GM12872 (cell line): ENCODE data around the gene ZNF518A.

ENCODE experiments used
- TF ChIP-seq, protein P1 (sequence below): IDR thresholded peaks from 3 replicates; pipeline ENCODE4 v1.5.1; 2011; ENCODE audit warnings: low read depth, mild to moderate bottlenecking, low read length, moderate library complexity; ENCODE audit not compliant: insufficient read depth

ZNF518A gene

GRCh38 chr10:96137567-96137966 is 7.5 kb downstream of the ZNF518A start:
- TF ChIP-seq, protein P1, sequence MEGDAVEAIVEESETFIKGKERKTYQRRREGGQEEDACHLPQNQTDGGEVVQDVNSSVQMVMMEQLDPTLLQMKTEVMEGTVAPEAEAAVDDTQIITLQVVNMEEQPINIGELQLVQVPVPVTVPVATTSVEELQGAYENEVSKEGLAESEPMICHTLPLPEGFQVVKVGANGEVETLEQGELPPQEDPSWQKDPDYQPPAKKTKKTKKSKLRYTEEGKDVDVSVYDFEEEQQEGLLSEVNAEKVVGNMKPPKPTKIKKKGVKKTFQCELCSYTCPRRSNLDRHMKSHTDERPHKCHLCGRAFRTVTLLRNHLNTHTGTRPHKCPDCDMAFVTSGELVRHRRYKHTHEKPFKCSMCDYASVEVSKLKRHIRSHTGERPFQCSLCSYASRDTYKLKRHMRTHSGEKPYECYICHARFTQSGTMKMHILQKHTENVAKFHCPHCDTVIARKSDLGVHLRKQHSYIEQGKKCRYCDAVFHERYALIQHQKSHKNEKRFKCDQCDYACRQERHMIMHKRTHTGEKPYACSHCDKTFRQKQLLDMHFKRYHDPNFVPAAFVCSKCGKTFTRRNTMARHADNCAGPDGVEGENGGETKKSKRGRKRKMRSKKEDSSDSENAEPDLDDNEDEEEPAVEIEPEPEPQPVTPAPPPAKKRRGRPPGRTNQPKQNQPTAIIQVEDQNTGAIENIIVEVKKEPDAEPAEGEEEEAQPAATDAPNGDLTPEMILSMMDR: no peak

DNA sequence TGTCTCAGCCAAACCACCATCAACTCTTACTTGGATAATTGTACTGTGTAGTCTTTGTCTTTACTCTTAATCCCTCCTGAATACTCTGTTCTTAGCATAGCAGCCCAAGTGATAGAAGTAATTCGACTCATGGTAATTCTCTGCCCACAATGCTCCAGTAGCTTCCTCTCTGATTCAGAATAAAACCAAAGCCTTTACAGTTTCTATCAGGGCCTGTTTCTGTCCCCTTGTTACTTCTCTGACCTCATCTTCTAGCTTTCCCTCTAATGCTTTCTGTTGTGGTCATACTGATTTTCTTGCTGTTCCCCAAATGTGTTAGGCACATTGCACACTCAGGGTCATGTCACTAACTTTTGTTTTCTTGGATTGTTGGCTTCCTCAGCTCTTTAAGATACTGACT is 8.0 kb downstream of the ZNF518A start:
- TF ChIP-seq, protein P1: no peak

GRCh38 chr10:96152437-96152836 is 22.3 kb downstream of the ZNF518A start:
- TF ChIP-seq, protein P1: no peak

DNA sequence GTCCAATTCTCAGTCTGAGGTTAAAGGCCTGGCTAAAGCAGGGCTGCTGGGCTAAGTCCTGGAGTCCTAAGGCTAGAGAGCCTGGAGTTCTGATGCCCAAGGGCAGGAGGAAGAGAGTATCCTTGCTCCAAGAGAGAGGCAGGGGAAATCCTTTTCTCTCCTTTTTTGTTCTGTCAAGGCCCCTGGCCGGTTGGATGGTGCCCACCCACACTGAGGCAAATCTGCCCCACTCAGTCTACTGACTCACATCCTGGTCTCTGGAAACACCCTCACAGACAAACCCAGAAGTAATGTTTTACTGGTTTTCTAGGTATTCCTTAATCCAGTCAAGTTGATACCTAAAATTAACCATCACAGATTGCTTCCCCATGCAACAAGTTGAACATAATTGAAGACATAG is 23.0 kb downstream of the ZNF518A start:
- TF ChIP-seq, protein P1: no peak

- TF ChIP-seq, protein P1: no peak
These were observed 35.6 kb downstream of the ZNF518A start for GRCh38 chr10:96165726-96166125.

GRCh38 chr10:96168546-96168945 is 38.4 kb downstream of the ZNF518A start:
- TF ChIP-seq, protein P1: no peak

GRCh38 chr10:96170230-96170629 is 40.1 kb downstream of the ZNF518A start:
- TF ChIP-seq, protein P1: no peak

DNA sequence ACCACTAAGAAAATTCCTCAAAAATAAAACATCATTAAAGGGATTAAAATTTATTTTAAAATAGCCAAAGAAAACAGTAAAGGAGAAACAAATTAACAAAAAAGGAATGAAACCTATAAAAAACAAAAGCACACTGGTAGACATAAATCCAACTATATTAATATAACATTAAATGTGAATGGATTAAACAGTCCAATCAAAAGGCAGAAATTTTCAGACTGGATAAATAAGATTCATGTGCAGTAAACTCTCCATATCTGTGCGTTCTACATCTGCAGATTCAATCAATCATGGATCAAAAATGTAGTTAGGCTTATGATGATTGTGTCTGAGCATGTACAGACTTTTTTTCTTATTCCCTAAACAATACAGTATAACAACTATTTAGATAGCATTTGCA is 42.6 kb downstream of the ZNF518A start:
- TF ChIP-seq, protein P1: no peak
